T47D (cell line): ENCODE data around the gene SMIM29.

Experiments used
- DNase-seq, 2 experiments: peaks; one replicate each; pipeline versions ENCODE4 v3.0.0 to v3.0.0-alpha.2; 2011 to 2012; ENCODE audit warnings: low read depth in 1 of 2, low spot score in 1 of 2
- JUND ChIP-seq: IDR thresholded peaks from 2 replicates; pipeline ENCODE4 v1.6.1; 2012; ENCODE audit warnings: low read depth
- in situ Hi-C: cut with HindIII; loops from 2 replicates; pipeline ENCODE4 v1.10.0; 2016; ENCODE audit warnings: low sequenced_read_pairs, low pct_unique_long_range_greater_than_20kb

SMIM29 gene

DNA sequence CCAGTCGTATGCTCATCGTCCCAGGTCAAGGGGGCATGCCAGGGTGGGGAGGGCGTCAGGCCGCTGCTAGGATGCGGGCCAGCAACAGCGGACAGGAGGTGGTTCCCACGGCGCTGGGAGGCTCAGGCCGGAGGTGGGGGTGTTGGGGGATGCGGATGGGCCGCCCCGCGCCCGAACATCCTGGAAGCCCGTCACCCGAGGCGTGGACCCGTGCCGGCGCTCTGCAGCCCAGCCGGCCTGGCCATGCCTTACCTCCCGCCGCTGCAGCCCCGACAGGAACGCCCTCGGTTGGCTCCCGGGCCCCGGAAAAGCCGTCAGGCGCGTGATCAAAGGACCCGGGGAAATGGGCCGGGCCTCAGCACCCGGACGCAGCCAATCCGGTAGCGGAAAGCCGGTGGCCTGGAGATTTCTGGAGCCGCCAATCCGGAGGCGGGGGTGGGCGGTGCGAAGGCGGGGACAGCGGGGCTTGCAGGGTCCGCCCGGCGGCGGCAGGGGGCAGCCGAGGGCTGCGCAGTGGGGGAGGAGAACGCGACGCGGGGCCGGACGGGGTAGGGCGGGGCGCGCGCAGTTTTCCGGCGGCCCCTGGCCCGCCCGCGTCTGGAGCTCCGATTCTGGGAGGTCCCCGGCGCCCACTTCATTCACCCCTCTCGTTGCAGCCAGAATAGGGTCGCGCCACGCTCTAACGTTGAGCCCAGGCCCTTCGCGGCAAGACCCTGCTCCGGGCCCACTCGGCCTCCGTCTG, at the start of gene SMIM29:
SMIM29 (minus strand) TSS at position 280 of the 742 bp plus-strand sequence. CDS start 1,215 bp downstream, outside the sequence.
- no peak for TF ChIP-seq JUND
- in situ Hi-C loops: no loop called here
- peak; percentile 96 to 97 for DNase-seq

DNA sequence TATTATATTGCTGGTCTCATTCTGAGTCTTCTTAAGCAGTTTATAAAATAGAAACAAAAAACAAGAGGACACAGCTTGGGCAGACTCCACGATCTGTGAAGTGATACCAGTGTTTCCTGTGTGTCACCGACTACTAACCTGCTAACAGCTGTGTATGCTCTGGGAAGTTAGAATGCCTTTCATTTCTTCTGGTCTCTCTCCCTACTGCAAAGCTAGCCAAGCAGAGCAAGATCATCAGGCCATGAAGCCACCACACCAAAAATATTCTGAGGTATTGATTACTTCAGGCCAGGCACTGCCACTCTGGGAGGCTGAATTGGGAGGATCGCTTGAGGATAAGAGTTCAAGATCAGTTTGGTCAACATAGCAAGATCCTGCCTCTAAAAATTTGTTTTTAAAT, 46.9 kb upstream of the SMIM29 start:
- in situ Hi-C loops: no loop called here
- DNase-seq: no peak
- no peak for TF ChIP-seq JUND

DNA sequence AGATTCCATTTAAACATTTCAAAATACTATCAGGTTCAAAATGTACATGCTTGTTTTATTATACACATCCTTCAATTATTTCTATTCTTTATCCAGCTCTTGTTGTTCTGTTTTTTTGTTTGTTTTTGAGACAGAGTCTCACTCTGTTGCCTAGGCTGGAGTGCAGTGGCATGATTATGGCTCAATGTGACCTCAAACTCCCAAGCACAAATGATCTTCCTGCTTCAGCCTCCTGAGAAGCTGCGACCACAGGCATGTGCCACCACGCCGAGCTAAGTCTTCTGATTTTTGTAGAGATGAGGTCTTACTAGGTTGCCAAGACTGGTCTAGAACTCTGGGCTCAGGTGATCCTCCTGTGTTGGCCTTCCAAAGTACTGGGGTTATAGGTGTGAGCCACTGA, 44.1 kb upstream of the SMIM29 start:
- in situ Hi-C loops: no loop called here
- no peak for DNase-seq

DNA sequence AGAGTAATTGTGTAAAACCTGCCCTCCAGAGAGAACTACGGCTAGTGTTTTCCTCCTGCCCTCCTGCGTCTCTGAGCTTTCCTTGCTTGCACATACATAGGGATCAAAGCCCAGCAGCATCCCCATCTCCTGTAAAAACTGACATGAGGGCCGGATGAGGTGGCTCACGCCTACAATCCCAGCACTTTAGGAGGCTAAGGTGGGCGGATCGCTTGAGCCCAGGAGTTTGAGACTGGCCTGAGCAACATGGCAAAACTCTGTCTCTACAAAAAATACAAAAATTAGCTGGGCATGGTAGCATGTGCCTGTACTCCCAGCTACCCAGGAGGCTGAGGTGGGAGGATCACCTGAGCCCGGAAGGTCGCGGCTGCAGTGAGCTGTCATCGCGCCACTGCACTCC, 40.3 kb upstream of the SMIM29 start:
- TF ChIP-seq JUND: no peak
- in situ Hi-C loops: no loop called here
- no peak for DNase-seq

More for the DNA sequence above, 44.1 kb upstream of the SMIM29 start:
- no peak for TF ChIP-seq JUND

DNA sequence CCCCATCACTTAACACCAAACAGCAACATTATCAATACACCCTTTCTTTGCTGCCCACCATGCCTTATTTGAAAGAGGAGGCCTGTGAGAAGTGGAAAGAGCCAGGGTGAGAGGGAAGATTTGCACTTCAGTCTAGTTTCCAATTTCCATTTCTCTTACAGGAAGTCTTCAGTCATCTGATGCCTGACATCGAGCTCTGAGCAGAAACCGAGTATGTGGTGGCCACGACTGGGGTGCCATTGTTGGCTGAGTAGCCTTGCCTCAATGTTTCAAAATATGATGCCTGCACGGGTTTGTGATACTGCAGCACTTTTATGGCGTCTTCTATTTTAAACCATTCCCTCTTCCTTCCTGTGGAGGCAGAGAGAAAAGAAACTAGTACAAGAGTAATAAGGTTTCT, 39.8 kb upstream of the SMIM29 start:
- no peak for TF ChIP-seq JUND
- in situ Hi-C loops: no loop called here
- no peak for DNase-seq

DNA sequence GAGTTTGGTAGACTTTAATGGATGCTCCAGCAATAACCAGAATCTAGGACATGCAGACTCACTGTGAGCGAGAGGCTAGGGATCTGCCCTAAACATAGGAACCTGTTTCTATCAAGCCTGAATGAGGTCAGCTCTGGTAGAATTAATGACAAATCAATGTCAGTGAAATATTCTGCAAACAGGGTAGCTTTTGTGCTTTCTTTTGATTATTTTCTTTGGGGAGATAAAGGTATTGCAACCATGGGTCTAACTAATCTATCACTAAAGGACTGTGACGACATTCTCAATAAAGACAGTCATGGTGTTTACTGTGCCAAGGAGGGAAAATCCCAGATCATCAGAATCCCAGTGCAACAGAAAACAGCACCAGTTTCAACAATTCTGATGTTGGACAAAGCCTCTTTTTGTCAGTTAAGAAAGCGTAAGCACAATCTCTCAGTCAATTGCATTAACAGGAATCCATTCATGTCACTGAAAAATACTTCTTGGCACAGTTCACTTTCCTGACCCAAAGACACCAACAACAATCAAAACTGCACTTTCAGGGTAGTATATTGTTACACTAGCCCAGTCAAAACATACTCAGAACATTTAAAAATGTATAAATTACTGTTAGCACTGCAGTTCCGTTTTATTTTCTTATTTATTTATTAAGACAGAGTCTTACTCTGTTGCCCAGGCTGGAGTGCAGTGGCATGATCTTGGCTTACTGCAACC, 36.8 kb upstream of the SMIM29 start:
- in situ Hi-C loops: no loop called here
- no peak for TF ChIP-seq JUND
- no peak for DNase-seq

DNA sequence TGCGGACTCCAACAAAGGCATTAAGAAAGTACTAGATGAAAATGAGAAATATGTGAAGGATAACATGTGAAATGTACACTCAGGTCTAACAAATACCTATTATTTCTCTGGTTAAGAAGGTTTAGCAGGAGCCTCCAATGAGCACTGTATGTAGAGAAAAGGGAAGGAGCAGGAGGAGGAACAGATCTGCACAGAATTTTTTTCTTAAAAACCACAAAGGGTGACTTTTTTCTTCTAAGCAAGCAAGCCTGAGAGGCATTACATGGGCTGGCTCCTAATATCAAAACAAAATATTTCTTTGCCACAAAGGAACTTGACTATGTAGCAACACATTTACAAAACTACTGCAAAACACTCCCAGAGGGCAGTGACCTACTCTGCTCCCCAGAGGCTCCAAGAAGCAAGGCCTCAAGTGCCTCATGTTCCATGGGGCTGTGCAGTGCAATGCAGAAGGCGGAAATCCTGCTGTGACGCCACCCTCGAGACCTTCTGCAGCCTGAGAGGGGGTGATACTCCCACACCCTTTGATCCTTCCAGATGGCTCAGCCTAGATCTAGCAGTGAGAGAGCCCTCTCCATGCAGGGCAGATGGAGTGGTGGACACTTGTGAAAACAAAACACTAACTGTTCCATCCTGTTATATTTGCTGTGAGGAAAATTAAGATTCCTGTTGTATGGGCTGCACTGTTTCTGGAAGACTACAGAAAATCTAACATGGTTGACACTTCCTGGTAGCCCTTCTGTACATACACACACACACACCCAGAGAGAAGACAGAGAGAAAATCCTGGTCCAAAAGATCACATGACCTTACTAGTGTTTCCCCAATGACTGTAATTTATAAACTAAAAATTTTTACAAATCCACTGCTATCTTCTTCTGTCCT, 36.0 kb upstream of the SMIM29 start:
- DNase-seq: no peak
- TF ChIP-seq JUND: no peak
- in situ Hi-C loops: no loop called here

DNA sequence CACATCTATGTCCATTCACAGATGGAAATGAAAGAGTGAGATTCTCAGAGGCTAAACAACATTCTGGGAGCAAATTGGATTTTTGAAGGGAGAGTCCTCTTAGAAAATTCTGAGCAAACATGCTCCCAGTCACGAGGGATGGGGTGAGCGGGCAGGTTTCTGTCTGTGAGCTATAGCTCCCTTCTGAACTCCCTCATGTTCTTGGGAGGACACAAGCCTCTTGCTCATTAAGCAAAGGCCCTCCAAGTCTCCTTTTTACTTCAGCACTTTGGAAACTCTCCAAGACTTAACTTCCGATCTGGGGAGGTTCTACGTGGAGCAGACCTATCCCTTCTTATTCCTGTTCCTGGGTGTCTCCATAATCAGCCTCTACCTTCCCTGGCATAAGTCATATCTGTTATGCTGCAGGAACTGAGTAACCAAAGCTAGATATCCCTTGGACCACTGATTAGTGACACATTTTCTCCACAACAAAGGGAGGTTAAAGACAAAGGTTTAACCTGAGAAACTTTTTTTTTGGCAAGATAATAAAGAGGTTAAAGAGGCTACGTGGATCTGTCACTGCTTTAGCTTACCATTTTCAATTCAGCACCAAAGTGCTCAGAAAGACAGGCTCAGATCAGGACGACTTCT, 33.0 kb upstream of the SMIM29 start:
- no peak for DNase-seq
- in situ Hi-C loops: no loop called here
- TF ChIP-seq JUND: no peak

DNA sequence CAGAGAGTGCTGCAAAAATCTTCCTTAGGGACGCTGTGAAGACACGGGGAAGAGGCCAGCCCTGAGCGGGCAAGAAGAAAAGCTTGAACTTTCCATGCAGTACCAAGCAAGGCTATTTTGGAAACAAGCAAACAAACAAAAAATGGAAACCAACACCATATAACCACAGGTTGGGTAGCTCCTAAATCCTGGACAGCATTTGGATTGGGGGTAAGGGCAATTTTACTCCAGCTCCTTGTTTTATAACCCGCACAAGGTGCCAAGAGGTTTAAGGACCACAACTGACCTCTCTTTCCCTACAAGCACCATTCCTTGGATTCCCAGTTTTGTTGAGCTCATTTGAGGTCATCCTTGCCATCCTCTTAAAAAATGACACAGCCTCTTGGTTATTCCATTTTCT, 31.4 kb upstream of the SMIM29 start:
- in situ Hi-C loops: no loop called here
- TF ChIP-seq JUND: no peak
- no peak for DNase-seq

DNA sequence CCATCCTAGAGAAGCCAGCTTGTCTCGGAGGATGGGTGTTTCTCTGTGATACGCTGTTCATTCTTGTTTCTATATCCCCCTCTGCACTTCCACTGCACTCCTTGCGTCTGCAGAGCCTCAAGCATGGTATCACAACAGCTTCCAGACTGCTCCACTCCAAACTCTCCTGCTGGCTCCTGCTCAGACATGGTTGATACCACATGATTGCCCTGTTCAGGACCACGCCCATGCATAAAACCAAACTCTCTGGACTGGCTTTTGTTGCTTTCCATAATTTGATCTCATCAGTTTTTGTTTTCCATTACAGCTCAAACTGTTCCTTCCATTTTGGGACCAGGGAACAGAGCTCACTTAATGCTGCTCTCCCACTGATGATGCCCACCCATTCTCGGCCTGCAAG, 30.0 kb upstream of the SMIM29 start:
- TF ChIP-seq JUND: no peak

DNA sequence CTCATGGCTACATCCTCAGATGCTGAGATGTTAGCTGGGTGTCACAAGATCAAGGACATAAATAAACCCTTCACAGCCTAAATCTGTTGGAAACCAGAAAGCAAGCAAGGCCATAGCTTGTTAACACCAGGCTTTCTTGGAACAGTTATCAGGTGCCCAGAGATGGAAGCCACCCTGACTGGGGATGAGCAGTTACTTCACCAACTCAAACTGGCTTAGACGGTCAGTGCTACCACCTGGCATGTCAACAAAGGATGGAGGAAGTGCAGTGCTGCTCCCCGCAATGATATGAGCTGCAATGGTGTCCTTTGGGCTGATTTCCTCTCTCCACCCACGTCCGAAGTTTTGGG, 28.9 kb upstream of the SMIM29 start:
- TF ChIP-seq JUND: no peak
- in situ Hi-C loops: no loop called here
- no peak for DNase-seq

More for the DNA sequence above, 30.0 kb upstream of the SMIM29 start:
- in situ Hi-C loops: no loop called here
- DNase-seq: no peak
